ENCODE data around the gene MORC4.

GRCh38 chrX:106936246-106936645 is 63.8 kb downstream of the MORC4 start:
- TF ChIP-seq CTCF (IDR thresholded peaks at IDR 0.05; ENCODE audit: insufficient read depth, low read depth, low read length) = no peak
- no peak for TF ChIP-seq EZH2 (IDR thresholded peaks at IDR 0.05; ENCODE audit: insufficient read depth, low read length)
